GM12864 (cell line): Measurements from ENCODE around the gene PDLIM4.

ENCODE experiments used
- DNase-seq: peaks from one replicate; pipeline ENCODE4 v3.0.0-alpha.2; 2011; ENCODE audit warnings: low read depth
- H3K4me3 ChIP-seq: 2 replicates; pipeline ENCODE4 v1.5.1; 2011; ENCODE audit warnings: mild to moderate bottlenecking, low read depth, low read length, control low read depth
- TF ChIP-seq, protein P1 (sequence below): IDR thresholded peaks from 2 replicates; pipeline ENCODE4 v1.5.1; 2011; ENCODE audit warnings: low read depth, mild to moderate bottlenecking, moderate library complexity, low read length, control low read depth, inconsistent platforms; ENCODE audit errors: missing control alignments

The PDLIM4 gene

DNA sequence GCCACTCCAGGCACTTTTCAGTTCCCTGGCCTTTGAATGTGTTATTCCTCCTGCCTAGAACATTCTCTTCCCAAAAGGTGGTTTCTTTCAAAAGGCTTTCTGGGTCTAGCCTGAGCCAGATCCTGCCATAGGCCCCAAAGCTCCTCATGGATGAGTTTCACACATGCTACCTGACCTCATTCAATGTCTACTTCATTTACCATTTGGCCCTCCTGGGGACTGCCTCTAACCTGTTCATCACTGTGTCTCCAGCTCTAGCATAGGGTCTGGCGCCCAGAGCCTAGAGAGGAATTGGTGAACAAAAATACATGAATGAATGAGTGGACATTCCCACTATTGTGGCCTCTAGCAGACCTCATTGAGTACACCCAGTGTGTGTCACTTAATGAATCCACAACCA, 24.4 kb upstream of the PDLIM4 start:
- DNase-seq: no peak
- TF ChIP-seq, protein P1, sequence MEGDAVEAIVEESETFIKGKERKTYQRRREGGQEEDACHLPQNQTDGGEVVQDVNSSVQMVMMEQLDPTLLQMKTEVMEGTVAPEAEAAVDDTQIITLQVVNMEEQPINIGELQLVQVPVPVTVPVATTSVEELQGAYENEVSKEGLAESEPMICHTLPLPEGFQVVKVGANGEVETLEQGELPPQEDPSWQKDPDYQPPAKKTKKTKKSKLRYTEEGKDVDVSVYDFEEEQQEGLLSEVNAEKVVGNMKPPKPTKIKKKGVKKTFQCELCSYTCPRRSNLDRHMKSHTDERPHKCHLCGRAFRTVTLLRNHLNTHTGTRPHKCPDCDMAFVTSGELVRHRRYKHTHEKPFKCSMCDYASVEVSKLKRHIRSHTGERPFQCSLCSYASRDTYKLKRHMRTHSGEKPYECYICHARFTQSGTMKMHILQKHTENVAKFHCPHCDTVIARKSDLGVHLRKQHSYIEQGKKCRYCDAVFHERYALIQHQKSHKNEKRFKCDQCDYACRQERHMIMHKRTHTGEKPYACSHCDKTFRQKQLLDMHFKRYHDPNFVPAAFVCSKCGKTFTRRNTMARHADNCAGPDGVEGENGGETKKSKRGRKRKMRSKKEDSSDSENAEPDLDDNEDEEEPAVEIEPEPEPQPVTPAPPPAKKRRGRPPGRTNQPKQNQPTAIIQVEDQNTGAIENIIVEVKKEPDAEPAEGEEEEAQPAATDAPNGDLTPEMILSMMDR: no peak
- H3K4me3 ChIP-seq: no peak overlapping the region

DNA sequence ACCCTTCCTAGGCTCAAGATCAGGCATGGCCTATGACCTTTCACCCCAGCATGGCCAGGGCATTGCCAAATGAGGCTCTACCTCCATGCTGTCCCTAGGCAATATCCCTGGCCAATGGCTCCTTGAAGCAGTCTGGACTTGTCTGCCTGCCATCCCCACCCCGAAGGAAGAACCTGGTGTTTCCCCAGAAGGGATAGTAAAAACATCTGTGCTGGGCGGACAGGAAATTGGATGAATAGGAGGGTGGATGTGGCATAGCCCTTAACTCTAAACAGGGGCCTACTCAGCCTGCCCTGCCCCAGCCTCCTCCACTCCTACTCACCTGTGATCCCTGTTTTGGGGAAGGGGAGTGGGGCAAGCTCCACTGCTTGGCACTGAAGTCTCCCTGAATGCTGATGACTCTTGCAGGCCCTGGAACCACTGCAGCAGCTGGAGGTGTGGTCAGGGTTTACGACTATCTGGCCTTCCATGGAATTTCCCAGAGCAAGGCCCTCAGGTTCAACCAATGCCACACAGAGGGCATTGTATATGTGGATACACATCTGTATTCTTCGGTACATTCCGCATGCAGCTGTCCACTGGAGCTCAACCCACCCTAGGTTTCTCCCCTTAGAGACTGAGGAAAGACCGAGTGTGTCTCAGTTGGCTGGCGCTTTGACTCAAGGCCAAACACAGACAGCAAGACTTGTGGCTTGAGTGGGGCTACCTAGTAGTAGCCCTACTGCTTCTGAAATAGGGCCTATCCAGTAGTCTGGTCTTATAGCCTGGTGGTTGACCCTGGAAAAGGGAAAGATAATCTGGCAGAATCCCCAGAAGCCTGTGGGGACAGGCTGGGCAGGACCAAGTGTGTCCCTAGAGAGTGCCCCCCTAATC, 23.4 kb upstream of the PDLIM4 start:
- DNase-seq: no peak
- TF ChIP-seq, protein P1: no peak
- no peak overlapping the region for H3K4me3 ChIP-seq

DNA sequence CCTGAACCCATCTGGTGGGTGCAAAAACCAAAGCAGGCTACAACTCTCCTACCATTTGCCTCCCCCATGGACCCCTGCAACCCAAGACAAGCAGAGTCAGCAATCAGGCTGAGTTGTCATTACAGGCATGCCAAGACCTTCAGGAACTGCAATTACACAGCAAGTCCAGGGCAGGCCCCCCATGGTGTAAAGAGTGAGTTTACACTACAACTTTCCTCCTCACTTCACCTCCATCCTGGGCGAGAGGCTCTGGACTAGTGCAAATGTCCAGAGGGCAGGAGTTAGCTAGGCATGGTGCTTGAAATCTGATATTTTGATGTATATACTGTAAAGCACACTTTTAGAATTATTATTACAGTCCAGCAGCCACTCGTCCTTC, 22.8 kb upstream of the PDLIM4 start:
- TF ChIP-seq, protein P1: no peak
- DNase-seq: no peak

DNA sequence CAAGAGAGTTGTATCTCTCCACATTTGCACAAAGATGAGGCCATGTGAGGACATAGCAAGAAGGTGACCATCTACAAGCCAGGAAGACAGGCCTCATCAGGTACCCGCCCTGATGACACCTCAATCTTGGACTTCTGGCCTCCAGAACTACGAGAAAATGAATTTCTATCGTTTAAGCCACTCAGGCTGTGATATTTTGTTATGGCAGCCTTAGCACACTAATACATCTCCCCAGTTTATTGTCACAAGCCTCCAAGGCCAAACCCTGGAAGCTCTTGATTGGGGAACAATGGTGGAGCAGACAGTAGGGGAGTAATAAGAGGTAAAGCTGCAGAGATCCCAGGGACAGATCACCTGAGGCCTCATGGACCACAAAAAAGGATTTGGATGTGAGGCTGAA, 22.2 kb upstream of the PDLIM4 start:
- no peak overlapping the region for H3K4me3 ChIP-seq
- TF ChIP-seq, protein P1: no peak
- no peak for DNase-seq

More for the DNA sequence above, 22.8 kb upstream of the PDLIM4 start:
- no peak overlapping the region for H3K4me3 ChIP-seq

DNA sequence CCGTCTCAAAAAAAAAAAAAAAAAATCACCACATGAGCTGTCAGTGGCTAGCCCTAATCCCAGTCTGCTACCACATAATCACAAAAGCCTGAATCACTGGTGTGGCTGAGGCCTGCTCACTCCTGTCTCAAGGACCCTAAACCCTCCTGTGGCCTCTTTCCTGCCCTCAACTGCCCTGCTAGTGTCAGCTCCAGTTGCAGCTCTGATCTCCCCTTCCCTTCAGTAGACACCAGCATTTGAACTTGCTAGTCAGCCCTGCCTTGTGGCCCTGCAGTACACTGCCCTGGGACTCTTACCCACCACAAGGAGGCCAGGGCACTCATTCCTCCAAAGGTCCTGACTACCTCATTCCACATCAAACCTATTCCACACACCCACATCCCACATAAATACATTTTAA, 20.4 kb upstream of the PDLIM4 start:
- no peak for DNase-seq
- TF ChIP-seq, protein P1: no peak
- no peak overlapping the region for H3K4me3 ChIP-seq

DNA sequence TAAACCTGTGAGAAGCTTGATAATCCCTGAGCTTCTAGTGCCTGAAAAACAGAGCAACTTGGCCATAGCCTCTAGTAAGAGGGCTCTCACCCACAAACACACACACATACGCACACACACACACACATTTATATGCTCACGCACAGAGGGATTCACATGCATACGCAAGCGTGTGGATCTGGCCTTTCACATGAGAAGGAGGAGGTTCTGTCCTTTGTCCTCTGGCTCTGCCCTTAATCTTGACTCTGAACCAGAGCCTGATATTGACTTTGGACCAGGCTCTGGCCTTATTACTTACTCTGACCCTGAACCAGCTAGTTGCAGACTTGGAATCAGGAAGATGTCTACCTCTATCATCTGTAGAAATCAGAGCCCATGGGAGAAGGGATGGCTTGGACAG, 19.8 kb upstream of the PDLIM4 start:
- DNase-seq: no peak
- TF ChIP-seq, protein P1: no peak
- H3K4me3 ChIP-seq: no peak overlapping the region
